K562 (cell line): ENCODE data around the gene THAP4. TPM values are rescaled to one million over a fixed set of nuclear protein-coding genes. Genes with fewer than 3 reads are reported as not detected.

Experiments
- ATAC-seq: fragments of 200-7000 bp; cut with Tn5 transposase; 3 replicates; pipeline ENCODE4 v1.9.1; 2020; ENCODE audit warnings: moderate library complexity
- BruUV-seq: library from RNA; stranded (reverse); fragments of 400-500 nt; replicated peaks from 2 replicates; lab custom pipeline; 2021; lab: Mats Ljungman, UMichigan
- CTCF ChIA-PET: fragments of 300-600 bp; formaldehyde crosslinking; extraction: SDS; loops from one replicate; lab custom pipeline; 2021; ENCODE audit warnings: low intra/inter-chr PET ratio; lab: Yijun Ruan, JAX
- POLR2A ChIA-PET: fragments of 300-600, 350-650 bp; sonication (Branson Sonifier 250); formaldehyde crosslinking; extraction: SDS; loops from one replicate; lab custom pipeline; 2021; ENCODE audit warnings: antibody characterized with exemption, inconsistent platforms; lab: Yijun Ruan, JAX
- DNase-seq, 4 experiments: peaks; one replicate each; pipeline versions ENCODE4 v3.0.0 to v3.0.0-alpha.2; 2011 to 2018; ENCODE audit warnings: low spot score in 3 of 4, mixed read lengths in 3 of 4; ENCODE audit errors: extremely low read depth in 1 of 4
- FAIRE-seq: peaks from 2 replicates; lab custom pipeline; 2011; peaks lifted over from hg19 to GRCh38; lab: Jason Lieb, UNC
- H2AFZ ChIP-seq: 2 replicates; pipeline ENCODE4 v1.6.0; 2011; ENCODE audit warnings: low read depth, low read length, control low read depth, inconsistent platforms
- H3K27ac ChIP-seq: fragments of 200-600 bp; 3 replicates; pipeline ENCODE4 v1.8.0; 2011; ENCODE audit warnings: low read depth, mild to moderate bottlenecking, control low read depth, inconsistent platforms, low read length, moderate library complexity, mixed read lengths; ENCODE audit errors: extremely low read depth
- H3K27me3 ChIP-seq, 2 experiments: fragments of 300-600 bp in 1 of 2; 2 replicates in 1 of 2; 3 replicates in 1 of 2; pipeline versions ENCODE4 v1.6.0 to v1.8.0; 2011; ENCODE audit warnings: inconsistent platforms in 2 of 2, low read length in 2 of 2, mild to moderate bottlenecking in 1 of 2, mixed read lengths in 1 of 2, moderate library complexity in 1 of 2; ENCODE audit not compliant: control insufficient read depth in 2 of 2, insufficient read depth in 2 of 2
- H3K36me3 ChIP-seq: fragments of 300-600 bp; 3 replicates; pipeline ENCODE4 v1.8.0; 2011; ENCODE audit warnings: mild to moderate bottlenecking, low read length, inconsistent platforms; ENCODE audit not compliant: control insufficient read depth, insufficient read depth
- H3K4me1 ChIP-seq, 2 experiments: fragments of 200-600 bp in 1 of 2; replicated peaks in 1 of 2; 2 replicates in 1 of 2; 3 replicates in 1 of 2; pipeline versions ENCODE4 v1.5.1 to v1.8.0; 2011; ENCODE audit warnings: inconsistent platforms in 2 of 2, low read length in 2 of 2, mild to moderate bottlenecking in 1 of 2, mixed read lengths in 1 of 2, moderate library complexity in 1 of 2; ENCODE audit not compliant: control insufficient read depth in 2 of 2, insufficient read depth in 2 of 2
- H3K4me2 ChIP-seq: 2 replicates; pipeline ENCODE4 v1.6.1; 2011; ENCODE audit warnings: low read length, control low read depth, inconsistent platforms, mixed read lengths; ENCODE audit not compliant: insufficient read depth
- H3K4me3 ChIP-seq: fragments of 200-600 bp; sonication (generic), shearing (Covaris generic); 2 replicates; pipeline ENCODE4 v1.5.1; 2016; ENCODE audit warnings: control low read depth, inconsistent platforms
- H3K79me2 ChIP-seq: fragments of 200-600 bp; 3 replicates; pipeline ENCODE4 v1.8.0; 2011; ENCODE audit warnings: low read length, inconsistent platforms; ENCODE audit not compliant: control insufficient read depth, insufficient read depth
- H3K9ac ChIP-seq, 2 experiments: 2 replicates each; pipeline versions ENCODE4 v1.6.0 to v1.6.1; 2011; ENCODE audit warnings: low read depth in 2 of 2, low read length in 2 of 2, control low read depth in 1 of 2, inconsistent platforms in 1 of 2, mild to moderate bottlenecking in 1 of 2, mixed read lengths in 1 of 2; ENCODE audit not compliant: insufficient read depth in 1 of 2
- H3K9me1 ChIP-seq: one replicate; pipeline ENCODE4 v1.6.0; 2011; ENCODE audit warnings: inconsistent platforms, mild to moderate bottlenecking, low read length, moderate library complexity; ENCODE audit not compliant: control insufficient read depth, insufficient read depth
- H3K9me3 ChIP-seq: replicated peaks from 2 replicates; pipeline ENCODE4 v1.5.1; 2011; ENCODE audit warnings: low read depth, low read length, inconsistent platforms; ENCODE audit not compliant: control insufficient read depth, insufficient read depth
- H4K20me1 ChIP-seq: replicated peaks from 2 replicates; pipeline ENCODE4 v1.6.1; 2011; ENCODE audit warnings: low read length, inconsistent platforms, mixed read lengths; ENCODE audit not compliant: control insufficient read depth, insufficient read depth
- ARHGAP35 ChIP-seq: fragments of 450-650 bp; IDR thresholded peaks from 2 replicates; pipeline ENCODE4 v1.6.1; 2018; ENCODE audit not compliant: partially characterized antibody
- BACH1 ChIP-seq: fragments of 200-800 bp; sonication (Bioruptor generic); IDR thresholded peaks from 2 replicates; pipeline ENCODE4 v1.6.1; 2016; ENCODE audit warnings: missing genetic modification characterization, missing compliant biosample characterization
- BRCA1 ChIP-seq, 2 experiments: fragments of 450-650 bp in 1 of 2; sonication (generic) in 1 of 2; formaldehyde crosslinking in 1 of 2; IDR thresholded peaks; 2 replicates each; pipeline versions ENCODE4 v1.5.0 to v1.6.1; 2017 to 2020; ENCODE audit warnings: mild to moderate bottlenecking in 1 of 2, missing genetic modification reagents in 1 of 2
- HNRNPUL1 ChIP-seq: fragments of 200-400 bp; formaldehyde crosslinking; IDR thresholded peaks from 2 replicates; pipeline ENCODE4 v1.6.1; 2017; ENCODE audit warnings: low read length
- MYBL2 ChIP-seq, 2 experiments: fragments of 450-650 bp in 1 of 2; sonication (generic) in 1 of 2; formaldehyde crosslinking in 1 of 2; IDR thresholded peaks; 2 replicates each; pipeline versions ENCODE4 v1.6.1 to v1.8.1; 2017 to 2022; ENCODE audit warnings: borderline replicate concordance in 1 of 2, inconsistent platforms in 1 of 2, low read depth in 1 of 2, mild to moderate bottlenecking in 1 of 2, missing genetic modification reagents in 1 of 2, moderate library complexity in 1 of 2
- POLR3A ChIP-seq: IDR thresholded peaks from 2 replicates; pipeline ENCODE4 v1.6.1; 2011; ENCODE audit warnings: borderline replicate concordance, mild to moderate bottlenecking, moderate library complexity; ENCODE audit not compliant: insufficient read length, insufficient read depth; ENCODE audit errors: extremely low read depth
- RBM22 ChIP-seq: fragments of 200-400 bp; formaldehyde crosslinking; IDR thresholded peaks from 2 replicates; pipeline ENCODE4 v1.6.1; 2018; ENCODE audit warnings: low read length, low read depth; ENCODE audit not compliant: poor library complexity, severe bottlenecking
- SAFB ChIP-seq: fragments of 200-400 bp; formaldehyde crosslinking; IDR thresholded peaks from 2 replicates; pipeline ENCODE4 v1.6.1; 2017; ENCODE audit warnings: low read depth, low read length, borderline replicate concordance
- SPI1 ChIP-seq: IDR thresholded peaks from 2 replicates; pipeline ENCODE4 v1.6.1; 2011; ENCODE audit warnings: low read depth, low read length, control low read depth, borderline replicate concordance
- STAT5B ChIP-seq: fragments of 250-450 bp; sonication (Bioruptor Pico); IDR thresholded peaks from 2 replicates; pipeline ENCODE4 v1.8.0; 2021; ENCODE audit warnings: mild to moderate bottlenecking, inconsistent platforms
- ZNF589 ChIP-seq: fragments of 200-800 bp; sonication (Bioruptor generic); IDR thresholded peaks from 2 replicates; pipeline ENCODE4 v1.6.1; 2016; ENCODE audit warnings: low read depth, missing genetic modification characterization, missing compliant biosample characterization
- ZNF655 ChIP-seq: fragments of 250-450 bp; sonication (Bioruptor Pico); IDR thresholded peaks from 2 replicates; pipeline ENCODE4 v1.5.0; 2021
- WGBS: fragments of 100-300 bp; shearing (Covaris generic); methylation state at CpG from one replicate; pipeline ENCODE4 v1.1.6; 2016; ENCODE audit warnings: low coverage, mixed read lengths; ENCODE audit not compliant: insufficient coverage; ENCODE audit errors: missing lambda C conversion rate; 5-methylcytosine and 5-hydroxymethylcytosine counted together
- in situ Hi-C: fragments of 300-500 bp; cut with MboI; formaldehyde crosslinking; loops from 4 replicates; pipeline ENCODE4 v1.15.0; 2018; ENCODE audit warnings: inconsistent platforms, mixed read lengths
- intact Hi-C: fragments of 100-400 bp; cut with micrococcal nuclease; formaldehyde crosslinking; loops from 2 replicates; pipeline ENCODE4 v1.14.2; 2022
- polyA plus RNA-seq, 8 experiments: library from polyadenylated mRNA; depleted of rRNA in 4 of 8; stranded (reverse) in 5 of 8; unstranded in 3 of 8; fragments of >200 nt; fragmentation: Nextera tagmentation in 2 of 8; fragmentation: Illumina TruSeq in 1 of 8; extraction: Ambion mirVana in 2 of 8; extraction: Trizol in 1 of 8; gene quantifications; 2 replicates each; pipeline versions ENCODE4 v1.2.1 to v1.2.3, GENCODE V29; 2011 to 2014; ENCODE audit warnings: inconsistent platforms in 1 of 8, missing spikeins in 1 of 8
- total RNA-seq, 7 experiments: library from RNA; depleted of rRNA in 6 of 7; stranded (reverse); fragments of >200 nt in 6 of 7; fragmentation: Illumina TruSeq in 2 of 7; extraction: Trizol in 2 of 7; gene quantifications; 2 replicates each; pipeline versions ENCODE4 v1.2.1 to v1.2.3, GENCODE V29; 2011 to 2021; ENCODE audit warnings: low replicate concordance in 1 of 7
- TF ChIP-seq, protein P1 (sequence below): fragments of 450-650 bp; formaldehyde crosslinking; IDR thresholded peaks from 2 replicates; pipeline ENCODE4 v1.4.0; 2020; ENCODE audit warnings: mild to moderate bottlenecking, moderate library complexity
- TF ChIP-seq, protein P2 (sequence below): fragments of 450-650 bp; formaldehyde crosslinking; IDR thresholded peaks from 2 replicates; pipeline ENCODE4 v1.4.0; 2020; ENCODE audit warnings: mild to moderate bottlenecking, moderate library complexity

The THAP4 gene
- total and polyA plus RNA-seq, 9 of the 15 experiments (the other 6 are each of a cell fraction or from before 2014, with no cell fraction given): 8.6 to 60.9 (median 43.9) TPM

DNA sequence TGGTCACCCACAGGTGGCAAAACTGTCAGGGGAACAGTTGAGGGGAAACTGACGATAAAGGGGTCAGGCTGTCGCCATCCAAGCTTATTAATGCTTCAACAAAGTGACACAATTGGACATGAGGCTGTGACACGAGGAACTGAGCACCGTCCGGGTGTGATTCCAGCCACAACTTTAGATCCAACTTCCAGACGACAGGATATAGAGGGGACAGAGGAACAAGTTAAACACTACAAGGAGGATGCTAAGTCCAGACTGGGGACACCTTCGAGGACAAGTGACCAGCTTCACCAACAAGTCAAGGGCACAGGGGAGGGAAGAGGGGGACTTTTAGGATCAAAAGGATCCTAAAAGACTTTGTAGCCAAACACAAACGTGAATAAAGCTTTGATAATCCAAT lies 54.6 kb downstream of the THAP4 start:
- FAIRE-seq: no peak
- DNase-seq: no peak

More for the DNA sequence above, 54.6 kb downstream of the THAP4 start:
- in situ Hi-C loops (no loop called here), intact Hi-C loops (no loop called here)
- no TSS peak for BruUV-seq
- H3K4me3 ChIP-seq: no peak overlapping the region
- no peaks in the 10 kb centered on the region for H4K20me1 ChIP-seq
- H3K79me2 ChIP-seq: no peaks in the 10 kb centered on the region
- ChIA-PET CTCF (no interaction called here), POLR2A (interaction anchor here (0.6 kb wide), 1 partner anchor 31 kb away, joined by 3 read pairs; no protein-coding TSS in a partner anchor)
- H2AFZ ChIP-seq: no peak overlapping the region
- no peak overlapping the region for H3K9ac ChIP-seq
- H3K4me2 ChIP-seq: no peak overlapping the region
- no peak for ATAC-seq
- TF ChIP-seq SAFB: no peak
- TF ChIP-seq, protein P1, sequence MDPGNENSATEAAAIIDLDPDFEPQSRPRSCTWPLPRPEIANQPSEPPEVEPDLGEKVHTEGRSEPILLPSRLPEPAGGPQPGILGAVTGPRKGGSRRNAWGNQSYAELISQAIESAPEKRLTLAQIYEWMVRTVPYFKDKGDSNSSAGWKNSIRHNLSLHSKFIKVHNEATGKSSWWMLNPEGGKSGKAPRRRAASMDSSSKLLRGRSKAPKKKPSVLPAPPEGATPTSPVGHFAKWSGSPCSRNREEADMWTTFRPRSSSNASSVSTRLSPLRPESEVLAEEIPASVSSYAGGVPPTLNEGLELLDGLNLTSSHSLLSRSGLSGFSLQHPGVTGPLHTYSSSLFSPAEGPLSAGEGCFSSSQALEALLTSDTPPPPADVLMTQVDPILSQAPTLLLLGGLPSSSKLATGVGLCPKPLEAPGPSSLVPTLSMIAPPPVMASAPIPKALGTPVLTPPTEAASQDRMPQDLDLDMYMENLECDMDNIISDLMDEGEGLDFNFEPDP (CRISPR knock-in tag): no peak
- no peak for TF ChIP-seq RBM22
- TF ChIP-seq BACH1 (tag): no peak
- TF ChIP-seq ZNF589 (CRISPR knock-in tag): no peak
- no peak for TF ChIP-seq ZNF655 (CRISPR knock-in tag)
- TF ChIP-seq, protein P2, sequence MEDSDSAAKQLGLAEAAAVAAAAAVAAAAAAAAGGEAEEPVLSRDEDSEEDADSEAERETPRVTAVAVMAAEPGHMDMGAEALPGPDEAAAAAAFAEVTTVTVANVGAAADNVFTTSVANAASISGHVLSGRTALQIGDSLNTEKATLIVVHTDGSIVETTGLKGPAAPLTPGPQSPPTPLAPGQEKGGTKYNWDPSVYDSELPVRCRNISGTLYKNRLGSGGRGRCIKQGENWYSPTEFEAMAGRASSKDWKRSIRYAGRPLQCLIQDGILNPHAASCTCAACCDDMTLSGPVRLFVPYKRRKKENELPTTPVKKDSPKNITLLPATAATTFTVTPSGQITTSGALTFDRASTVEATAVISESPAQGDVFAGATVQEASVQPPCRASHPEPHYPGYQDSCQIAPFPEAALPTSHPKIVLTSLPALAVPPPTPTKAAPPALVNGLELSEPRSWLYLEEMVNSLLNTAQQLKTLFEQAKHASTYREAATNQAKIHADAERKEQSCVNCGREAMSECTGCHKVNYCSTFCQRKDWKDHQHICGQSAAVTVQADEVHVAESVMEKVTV (CRISPR knock-in tag): no peak
- TF ChIP-seq SPI1: no peak
- no peak for TF ChIP-seq STAT5B (CRISPR knock-in tag)
- TF ChIP-seq MYBL2 (IDR thresholded peaks at IDR 0.05; ENCODE audit: low read depth): no peak
- no peak for TF ChIP-seq MYBL2 (CRISPR knock-in tag; IDR thresholded peaks at IDR 0.05; ENCODE audit: borderline replicate concordance)
- TF ChIP-seq BRCA1 (IDR thresholded peaks at IDR 0.05): no peak
- TF ChIP-seq BRCA1 (CRISPR knock-in tag; IDR thresholded peaks at IDR 0.05): no peak
- TF ChIP-seq HNRNPUL1: no peak
- TF ChIP-seq POLR3A: no peak
- TF ChIP-seq ARHGAP35: no peak
- no peaks in the 10 kb centered on the region for H3K27me3 ChIP-seq
- WGBS: 90% methylated on average over 8 of the region's 8 CpGs
- peaks cover 3% of the 10 kb centered on the region in 2 experiments; a peak in 2 of 5 replicates for H3K4me1 ChIP-seq
- H3K9me3 ChIP-seq: peaks cover 17% of the 10 kb centered on the region
- no peak overlapping the region for H3K27ac ChIP-seq
- H3K9me1 ChIP-seq: no peaks in the 10 kb centered on the region
- peaks cover 42% of the 10 kb centered on the region for H3K36me3 ChIP-seq
